ENCODE measurements around the gene C4BPB.
A peak's percentile ranks its signal among the peaks of the same experiment; 100 is the strongest.

C4BPB gene

DNA sequence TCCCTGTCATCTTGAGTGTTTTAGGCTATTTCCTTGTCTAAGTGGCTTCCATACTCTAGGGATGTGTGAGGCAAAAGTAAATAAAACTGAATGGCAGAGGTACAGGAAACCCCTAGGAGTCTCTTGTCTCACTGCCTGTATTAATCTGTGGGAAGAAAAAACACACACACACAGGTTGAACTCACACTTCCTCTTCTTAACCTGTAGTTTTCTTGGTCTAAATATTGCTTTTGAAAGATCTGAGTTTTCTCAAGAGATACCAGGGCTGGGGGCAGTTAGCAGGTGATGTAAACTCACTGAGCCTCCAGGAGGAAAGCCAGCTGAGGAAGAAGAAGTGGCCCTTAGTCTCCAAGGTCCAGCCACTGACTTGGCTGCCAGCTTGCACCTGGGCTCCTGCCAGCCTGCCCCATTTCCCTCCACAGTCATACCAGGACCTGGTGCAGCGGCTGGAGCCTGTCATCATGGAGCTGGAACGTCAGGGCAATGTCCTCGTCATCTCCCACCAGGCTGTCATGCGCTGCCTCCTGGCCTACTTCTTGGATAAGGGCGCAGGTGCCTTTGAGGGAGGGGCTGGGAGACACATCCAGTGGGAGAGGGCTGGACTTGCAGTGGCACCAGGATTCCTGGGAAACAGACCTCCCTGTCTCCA lies 18.7 kb upstream of the C4BPB start:
- Mint-ChIP-seq H3K9me3 (no peaks in the 10 kb centered on the region), H3K27ac (peak overlapping the region; percentile 16), H3K27me3 (ENCODE audit: low read depth) (peaks cover 6% of the 10 kb centered on the region), H3K4me3 (no peak overlapping the region), H3K36me3 (ENCODE audit: low read depth) (peaks cover 11% of the 10 kb centered on the region), H3K4me1 (ENCODE audit: low read depth) (peaks cover 26% of the 10 kb centered on the region)

DNA sequence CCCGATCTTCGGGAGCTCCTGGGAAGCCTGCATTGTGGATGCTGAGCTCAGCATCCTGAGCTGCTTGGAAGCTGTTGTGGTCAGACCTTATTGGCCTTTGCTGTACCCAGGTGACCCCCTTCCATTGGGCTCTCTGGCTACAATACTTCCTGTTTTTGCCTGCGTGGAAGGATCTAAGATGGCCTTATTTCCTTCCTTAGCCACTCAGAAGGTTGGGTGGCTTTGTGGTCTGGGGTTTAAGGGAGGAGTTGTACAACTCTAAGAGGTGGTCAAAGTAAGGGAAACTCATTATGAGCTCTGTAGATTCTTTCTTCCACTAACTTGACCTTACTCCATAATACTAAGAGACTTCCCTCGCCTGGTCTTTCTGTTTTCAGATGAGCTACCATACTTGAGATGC lies 17.8 kb upstream of the C4BPB start:
- peaks cover 11% of the 10 kb centered on the region for H3K36me3 Mint-ChIP-seq (ENCODE audit: low read depth)
- H3K27me3 Mint-ChIP-seq (ENCODE audit: low read depth), result peaks cover 6% of the 10 kb centered on the region
- peaks cover 26% of the 10 kb centered on the region for H3K4me1 Mint-ChIP-seq (ENCODE audit: low read depth)
- H3K9me3 Mint-ChIP-seq, result no peaks in the 10 kb centered on the region
- no peak overlapping the region for H3K4me3 Mint-ChIP-seq
- peak overlapping the region; percentile 58 for H3K27ac Mint-ChIP-seq

GRCh38 chr1:207071426-207071825 lies 17.2 kb upstream of the C4BPB start:
- H3K36me3 Mint-ChIP-seq (ENCODE audit: low read depth), result peaks cover 11% of the 10 kb centered on the region

GRCh38 chr1:207072233-207072632 lies 16.4 kb upstream of the C4BPB start:
- Mint-ChIP-seq H3K36me3 (ENCODE audit: low read depth) (peaks cover 11% of the 10 kb centered on the region), H3K9me3 (no peaks in the 10 kb centered on the region), H3K4me1 (ENCODE audit: low read depth) (peaks cover 26% of the 10 kb centered on the region), H3K27ac (no peak overlapping the region), H3K27me3 (ENCODE audit: low read depth) (peaks cover 13% of the 10 kb centered on the region), H3K4me3 (no peak overlapping the region)

More at GRCh38 chr1:207071426-207071825, 17.2 kb upstream of the C4BPB start:
- no peak overlapping the region for H3K4me3 Mint-ChIP-seq
- H3K27me3 Mint-ChIP-seq (ENCODE audit: low read depth), result peaks cover 9% of the 10 kb centered on the region
- no peaks in the 10 kb centered on the region for H3K9me3 Mint-ChIP-seq
- no peak overlapping the region for H3K27ac Mint-ChIP-seq
- peaks cover 26% of the 10 kb centered on the region for H3K4me1 Mint-ChIP-seq (ENCODE audit: low read depth)

GRCh38 chr1:207073906-207074820 lies 14.5 kb upstream of the C4BPB start:
- Mint-ChIP-seq H3K4me1 (ENCODE audit: low read depth) (peaks cover 23% of the 10 kb centered on the region), H3K36me3 (ENCODE audit: low read depth) (peaks cover 4% of the 10 kb centered on the region), H3K27me3 (ENCODE audit: low read depth) (peaks cover 20% of the 10 kb centered on the region), H3K27ac (no peak overlapping the region), H3K4me3 (no peak overlapping the region), H3K9me3 (no peaks in the 10 kb centered on the region)

GRCh38 chr1:207076181-207076955 lies 12.3 kb upstream of the C4BPB start:
- peaks cover 22% of the 10 kb centered on the region for H3K27me3 Mint-ChIP-seq (ENCODE audit: low read depth)
- H3K4me1 Mint-ChIP-seq (ENCODE audit: low read depth), result peaks cover 7% of the 10 kb centered on the region
- H3K36me3 Mint-ChIP-seq (ENCODE audit: low read depth), result peaks cover 2% of the 10 kb centered on the region
- no peak overlapping the region for H3K27ac Mint-ChIP-seq
- no peaks in the 10 kb centered on the region for H3K9me3 Mint-ChIP-seq
- no peak overlapping the region for H3K4me3 Mint-ChIP-seq

GRCh38 chr1:207077012-207077411 lies 11.6 kb upstream of the C4BPB start:
- Mint-ChIP-seq H3K4me3 (no peak overlapping the region), H3K9me3 (no peaks in the 10 kb centered on the region), H3K27ac (no peak overlapping the region), H3K36me3 (ENCODE audit: low read depth) (peaks cover 2% of the 10 kb centered on the region), H3K4me1 (ENCODE audit: low read depth) (peaks cover under 1% of the 10 kb centered on the region), H3K27me3 (ENCODE audit: low read depth) (peaks cover 26% of the 10 kb centered on the region)

DNA sequence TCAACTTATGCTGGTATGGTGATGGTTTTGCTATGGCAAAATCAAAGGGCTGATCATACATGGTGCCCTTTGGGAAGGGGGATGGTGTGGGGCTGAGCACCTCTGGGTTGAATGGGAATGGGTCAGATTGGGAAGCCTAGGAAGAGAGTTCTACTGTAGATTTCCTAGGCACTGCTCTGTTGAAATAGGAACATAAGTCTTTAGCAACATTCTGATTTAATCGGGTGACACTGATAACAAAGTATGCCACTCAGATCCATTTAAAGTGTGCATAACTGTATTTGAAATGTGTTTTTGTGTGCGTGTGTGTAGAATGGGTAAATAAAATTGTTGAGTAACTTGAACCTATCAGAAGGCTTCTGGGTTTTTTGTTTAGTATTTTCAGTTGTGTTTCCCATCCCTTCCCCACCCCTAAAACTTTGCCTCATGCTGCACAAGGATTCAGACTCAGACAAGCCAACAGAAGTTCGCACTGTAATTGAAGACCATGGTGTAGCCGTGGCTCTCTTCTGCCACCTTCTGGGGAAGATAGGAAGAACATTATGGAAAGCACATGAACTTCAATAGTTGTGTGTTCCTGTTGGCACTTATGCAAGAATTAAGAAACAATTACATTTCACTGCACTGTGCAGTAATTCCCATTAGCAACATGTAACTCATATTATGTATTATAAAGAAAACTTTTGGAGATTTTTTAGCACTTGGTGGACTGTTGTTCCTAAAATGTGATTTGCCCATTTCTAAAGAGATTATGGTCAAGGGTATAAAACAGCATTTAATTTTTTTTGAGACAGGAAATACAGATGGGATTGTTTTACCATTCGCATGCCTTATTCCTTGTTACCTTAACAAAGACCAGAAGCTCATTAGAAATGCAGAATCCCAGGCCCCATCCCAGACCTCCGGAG lies 10.9 kb upstream of the C4BPB start:
- no peaks in the 10 kb centered on the region for H3K4me1 Mint-ChIP-seq (ENCODE audit: low read depth)
- H3K36me3 Mint-ChIP-seq (ENCODE audit: low read depth), result peaks cover 2% of the 10 kb centered on the region
- H3K27me3 Mint-ChIP-seq (ENCODE audit: low read depth), result peaks cover 31% of the 10 kb centered on the region
- no peak overlapping the region for H3K27ac Mint-ChIP-seq
- H3K4me3 Mint-ChIP-seq, result no peak overlapping the region
- no peaks in the 10 kb centered on the region for H3K9me3 Mint-ChIP-seq

- Mint-ChIP-seq H3K4me3 (no peak overlapping the region), H3K27me3 (ENCODE audit: low read depth) (peaks cover 35% of the 10 kb centered on the region), H3K27ac (no peak overlapping the region), H3K36me3 (ENCODE audit: low read depth) (no peaks in the 10 kb centered on the region), H3K4me1 (ENCODE audit: low read depth) (peaks cover 2% of the 10 kb centered on the region), H3K9me3 (no peaks in the 10 kb centered on the region)
Measured at GRCh38 chr1:207078578-207079132, 10.0 kb upstream of the C4BPB start.

DNA sequence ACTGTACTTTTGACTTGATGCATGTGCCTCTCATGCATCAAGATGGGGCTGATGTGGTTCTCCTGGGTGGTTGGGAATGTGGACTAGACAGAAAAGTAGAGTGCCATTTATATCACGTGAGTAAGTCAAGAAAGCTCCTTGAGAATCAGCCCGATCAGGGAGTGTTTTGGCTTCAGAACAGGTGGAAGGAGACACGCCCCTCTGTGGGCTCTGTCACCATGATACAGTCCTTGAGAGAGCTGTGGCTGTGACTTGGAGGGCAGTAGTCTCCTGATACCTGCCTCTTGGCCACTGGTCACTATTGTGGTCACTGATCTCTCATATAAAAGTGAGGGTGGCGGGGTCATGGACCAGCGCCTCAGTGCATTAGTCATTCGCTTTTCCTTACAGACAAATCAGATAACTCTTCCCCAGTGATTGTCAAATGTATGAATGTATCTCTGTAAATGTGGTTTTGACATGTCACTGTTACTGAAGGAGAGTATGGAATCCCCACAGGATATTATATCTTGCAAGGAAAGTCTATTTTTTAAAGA lies 8.9 kb upstream of the C4BPB start:
- H3K4me3 Mint-ChIP-seq, result no peak overlapping the region
- H3K27me3 Mint-ChIP-seq (ENCODE audit: low read depth), result peaks cover 33% of the 10 kb centered on the region
- H3K4me1 Mint-ChIP-seq (ENCODE audit: low read depth), result peaks cover 9% of the 10 kb centered on the region
- H3K9me3 Mint-ChIP-seq, result no peaks in the 10 kb centered on the region
- H3K36me3 Mint-ChIP-seq (ENCODE audit: low read depth), result no peaks in the 10 kb centered on the region
- no peak overlapping the region for H3K27ac Mint-ChIP-seq

- H3K27ac Mint-ChIP-seq, result no peak overlapping the region
- no peaks in the 10 kb centered on the region for H3K9me3 Mint-ChIP-seq
Measured at GRCh38 chr1:207081088-207081487, 7.6 kb upstream of the C4BPB start.

GRCh38 chr1:207081806-207082205 lies 6.9 kb upstream of the C4BPB start:
- peaks cover 15% of the 10 kb centered on the region for H3K4me1 Mint-ChIP-seq (ENCODE audit: low read depth)
- H3K27me3 Mint-ChIP-seq (ENCODE audit: low read depth), result peaks cover 25% of the 10 kb centered on the region
- H3K4me3 Mint-ChIP-seq, result no peak overlapping the region
- H3K36me3 Mint-ChIP-seq (ENCODE audit: low read depth), result no peaks in the 10 kb centered on the region
- H3K9me3 Mint-ChIP-seq, result no peaks in the 10 kb centered on the region
- no peak overlapping the region for H3K27ac Mint-ChIP-seq

More at GRCh38 chr1:207081088-207081487, 7.6 kb upstream of the C4BPB start:
- Mint-ChIP-seq H3K4me3 (no peak overlapping the region), H3K4me1 (ENCODE audit: low read depth) (peaks cover 15% of the 10 kb centered on the region), H3K27me3 (ENCODE audit: low read depth) (peaks cover 31% of the 10 kb centered on the region), H3K36me3 (ENCODE audit: low read depth) (no peaks in the 10 kb centered on the region)

DNA sequence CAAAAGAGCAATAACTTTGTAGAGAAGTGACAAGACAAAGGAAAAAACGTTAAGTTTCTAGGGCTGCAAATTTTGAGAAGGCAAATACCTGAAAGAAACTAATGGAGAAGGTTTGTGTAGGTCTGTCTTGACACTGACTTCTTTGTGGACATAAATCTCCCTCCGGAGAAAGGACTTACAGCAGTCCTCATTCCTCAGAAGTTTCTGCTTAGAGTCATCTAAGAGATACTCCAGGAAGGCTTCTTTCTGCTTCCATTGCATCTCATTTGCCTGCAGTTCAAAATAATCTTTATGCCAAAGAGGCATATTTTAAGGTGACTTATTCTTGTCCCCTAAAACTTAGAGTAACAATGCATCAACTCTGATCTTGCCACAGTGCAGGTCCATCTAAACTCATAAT lies 4.4 kb upstream of the C4BPB start:
- Mint-ChIP-seq H3K27me3 (ENCODE audit: low read depth) (peaks cover 18% of the 10 kb centered on the region), H3K27ac (no peak overlapping the region), H3K36me3 (ENCODE audit: low read depth) (no peaks in the 10 kb centered on the region), H3K4me1 (ENCODE audit: low read depth) (peaks cover 27% of the 10 kb centered on the region), H3K9me3 (no peaks in the 10 kb centered on the region), H3K4me3 (no peak overlapping the region)
